HepG2 (cell line): ENCODE results near the gene OR2M3.

Source experiments
- BHLHE40 ChIP-seq: IDR thresholded peaks from 2 replicates; pipeline ENCODE4 v1.6.1; 2011; ENCODE audit warnings: low read length, improper control_type of control experiment
- CREM ChIP-seq, 2 experiments: sonication (generic) in 1 of 2; formaldehyde crosslinking in 1 of 2; IDR thresholded peaks; 2 replicates each; pipeline versions ENCODE4 v1.4.0 to v1.6.1; 2016 to 2020; ENCODE audit warnings: antibody characterized with exemption in 1 of 2, mild to moderate bottlenecking in 1 of 2, missing genetic modification reagents in 1 of 2
- EP300 ChIP-seq, 3 experiments: sonication (generic) in 1 of 3; formaldehyde crosslinking in 1 of 3; IDR thresholded peaks; 2 replicates each; pipeline versions ENCODE4 v1.5.1 to v1.6.1; 2011 to 2020; ENCODE audit warnings: low read depth in 2 of 3, low read length in 2 of 3, borderline replicate concordance in 1 of 3, improper control_type of control experiment in 1 of 3, mild to moderate bottlenecking in 1 of 3, missing genetic modification reagents in 1 of 3, moderate library complexity in 1 of 3
- GATAD2A ChIP-seq: IDR thresholded peaks from 2 replicates; pipeline ENCODE4 v1.6.1; 2016
- MAF1 ChIP-seq: sonication (generic); formaldehyde crosslinking; IDR thresholded peaks from 2 replicates; pipeline ENCODE4 v1.5.0; 2020; ENCODE audit warnings: missing genetic modification reagents, borderline replicate concordance
- MAFF ChIP-seq: IDR thresholded peaks from 2 replicates; pipeline ENCODE4 v1.6.1; 2011; ENCODE audit warnings: low read depth, low read length, improper control_type of control experiment
- MAX ChIP-seq: IDR thresholded peaks from 2 replicates; pipeline ENCODE4 v1.6.1; 2012; ENCODE audit warnings: inconsistent platforms
- NR3C1 ChIP-seq: sonication (generic); formaldehyde crosslinking; IDR thresholded peaks from 2 replicates; pipeline ENCODE4 v1.4.0; 2020; ENCODE audit warnings: missing genetic modification reagents
- POLR2A ChIP-seq, 2 experiments: IDR thresholded peaks; 2 replicates each; pipeline ENCODE4 v1.6.1; 2011; ENCODE audit warnings: low read depth in 2 of 2, low read length in 2 of 2, mild to moderate bottlenecking in 1 of 2, moderate library complexity in 1 of 2; ENCODE audit not compliant: insufficient read depth in 1 of 2
- SNRNP70 ChIP-seq: fragments of 200-400 bp; formaldehyde crosslinking; IDR thresholded peaks from 2 replicates; pipeline ENCODE4 v1.6.1; 2017; ENCODE audit warnings: mild to moderate bottlenecking, low read depth, low read length, moderate library complexity
- SRSF4 ChIP-seq: fragments of 200-400 bp; formaldehyde crosslinking; IDR thresholded peaks from one replicate; pipeline ENCODE4 v1.6.1; 2018; ENCODE audit warnings: mild to moderate bottlenecking, low read depth, low read length, moderate library complexity; ENCODE audit not compliant: poor library complexity, severe bottlenecking
- XRCC5 ChIP-seq: fragments of 200-400 bp; formaldehyde crosslinking; optimal IDR thresholded peaks from 2 replicates; pipeline ENCODE3; 2017; ENCODE audit warnings: mild to moderate bottlenecking, low read length
- TF ChIP-seq, protein P1 (sequence below): sonication (generic); formaldehyde crosslinking; IDR thresholded peaks from 2 replicates; pipeline ENCODE4 v1.4.0; 2020; ENCODE audit warnings: missing genetic modification reagents
- TF ChIP-seq, protein P2 (sequence below): sonication (generic); formaldehyde crosslinking; IDR thresholded peaks from 2 replicates; pipeline ENCODE4 v1.4.0; 2020; ENCODE audit warnings: low read depth, mild to moderate bottlenecking, missing genetic modification reagents

GRCh38 chr1:248225537-248225936, 28.5 kb downstream of the OR2M3 start:
- TF ChIP-seq MAX, result no peak
- no peak for TF ChIP-seq SRSF4
- TF ChIP-seq POLR2A (IDR thresholded peaks at IDR 0.05; ENCODE audit: insufficient read depth in 1 of 2, low read depth in 2 of 2, low read length in 2 of 2), result no peak
- no peak for TF ChIP-seq XRCC5
- no peak for TF ChIP-seq BHLHE40
- TF ChIP-seq EP300 (IDR thresholded peaks at IDR 0.05; ENCODE audit: low read depth in 2 of 2, low read length in 2 of 2), result no peak
- no peak for TF ChIP-seq EP300 (CRISPR knock-in tag; IDR thresholded peaks at IDR 0.05; ENCODE audit: borderline replicate concordance)
- no peak for TF ChIP-seq GATAD2A (CRISPR knock-in tag)
- TF ChIP-seq MAFF, result no peak
- TF ChIP-seq, protein P1, sequence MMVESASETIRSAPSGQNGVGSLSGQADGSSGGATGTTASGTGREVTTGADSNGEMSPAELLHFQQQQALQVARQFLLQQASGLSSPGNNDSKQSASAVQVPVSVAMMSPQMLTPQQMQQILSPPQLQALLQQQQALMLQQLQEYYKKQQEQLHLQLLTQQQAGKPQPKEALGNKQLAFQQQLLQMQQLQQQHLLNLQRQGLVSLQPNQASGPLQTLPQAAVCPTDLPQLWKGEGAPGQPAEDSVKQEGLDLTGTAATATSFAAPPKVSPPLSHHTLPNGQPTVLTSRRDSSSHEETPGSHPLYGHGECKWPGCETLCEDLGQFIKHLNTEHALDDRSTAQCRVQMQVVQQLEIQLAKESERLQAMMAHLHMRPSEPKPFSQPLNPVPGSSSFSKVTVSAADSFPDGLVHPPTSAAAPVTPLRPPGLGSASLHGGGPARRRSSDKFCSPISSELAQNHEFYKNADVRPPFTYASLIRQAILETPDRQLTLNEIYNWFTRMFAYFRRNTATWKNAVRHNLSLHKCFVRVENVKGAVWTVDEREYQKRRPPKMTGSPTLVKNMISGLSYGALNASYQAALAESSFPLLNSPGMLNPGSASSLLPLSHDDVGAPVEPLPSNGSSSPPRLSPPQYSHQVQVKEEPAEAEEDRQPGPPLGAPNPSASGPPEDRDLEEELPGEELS (CRISPR knock-in tag), result no peak
- TF ChIP-seq, protein P2, sequence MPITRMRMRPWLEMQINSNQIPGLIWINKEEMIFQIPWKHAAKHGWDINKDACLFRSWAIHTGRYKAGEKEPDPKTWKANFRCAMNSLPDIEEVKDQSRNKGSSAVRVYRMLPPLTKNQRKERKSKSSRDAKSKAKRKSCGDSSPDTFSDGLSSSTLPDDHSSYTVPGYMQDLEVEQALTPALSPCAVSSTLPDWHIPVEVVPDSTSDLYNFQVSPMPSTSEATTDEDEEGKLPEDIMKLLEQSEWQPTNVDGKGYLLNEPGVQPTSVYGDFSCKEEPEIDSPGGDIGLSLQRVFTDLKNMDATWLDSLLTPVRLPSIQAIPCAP (CRISPR knock-in tag), result no peak
- no peak for TF ChIP-seq MAF1 (CRISPR knock-in tag)
- no peak for TF ChIP-seq CREM (IDR thresholded peaks at IDR 0.05)
- TF ChIP-seq CREM (CRISPR knock-in tag; IDR thresholded peaks at IDR 0.05), result no peak
- TF ChIP-seq NR3C1 (CRISPR knock-in tag), result no peak
- TF ChIP-seq SNRNP70, result no peak
